Loucy (cell line): ENCODE results near the gene CYBA.

Experiments used
- CTCF ChIP-seq: fragments of 200-600 bp; sonication (generic); conservative IDR thresholded peaks from 2 replicates; pipeline ENCODE4 v1.5.1; 2014; ENCODE audit warnings: mild to moderate bottlenecking, antibody characterized with exemption, low read length
- EZH2phosphoT487 ChIP-seq: fragments of 200-600 bp; IDR thresholded peaks from 2 replicates; pipeline ENCODE4 v1.6.1; 2018; ENCODE audit warnings: antibody characterized with exemption, mild to moderate bottlenecking, moderate library complexity, borderline replicate concordance

GRCh38 chr16:88692861-88693260, 42.0 kb upstream of the CYBA start:
- TF ChIP-seq CTCF: no peak
- no peak for TF ChIP-seq EZH2phosphoT487
